Stimulated activated CD4-positive, alpha-beta T cell treated with anti-CD3 and anti-CD28 coated beads, Interleukin-2, amount 100 ng/mL, for 48 hours (primary cell): ENCODE results near the gene INTS7.

Source experiments
- DNase-seq, 2 donors: peaks; one replicate each; pipeline ENCODE4 v3.0.0-alpha.2; 2020

INTS7 gene, protein sequence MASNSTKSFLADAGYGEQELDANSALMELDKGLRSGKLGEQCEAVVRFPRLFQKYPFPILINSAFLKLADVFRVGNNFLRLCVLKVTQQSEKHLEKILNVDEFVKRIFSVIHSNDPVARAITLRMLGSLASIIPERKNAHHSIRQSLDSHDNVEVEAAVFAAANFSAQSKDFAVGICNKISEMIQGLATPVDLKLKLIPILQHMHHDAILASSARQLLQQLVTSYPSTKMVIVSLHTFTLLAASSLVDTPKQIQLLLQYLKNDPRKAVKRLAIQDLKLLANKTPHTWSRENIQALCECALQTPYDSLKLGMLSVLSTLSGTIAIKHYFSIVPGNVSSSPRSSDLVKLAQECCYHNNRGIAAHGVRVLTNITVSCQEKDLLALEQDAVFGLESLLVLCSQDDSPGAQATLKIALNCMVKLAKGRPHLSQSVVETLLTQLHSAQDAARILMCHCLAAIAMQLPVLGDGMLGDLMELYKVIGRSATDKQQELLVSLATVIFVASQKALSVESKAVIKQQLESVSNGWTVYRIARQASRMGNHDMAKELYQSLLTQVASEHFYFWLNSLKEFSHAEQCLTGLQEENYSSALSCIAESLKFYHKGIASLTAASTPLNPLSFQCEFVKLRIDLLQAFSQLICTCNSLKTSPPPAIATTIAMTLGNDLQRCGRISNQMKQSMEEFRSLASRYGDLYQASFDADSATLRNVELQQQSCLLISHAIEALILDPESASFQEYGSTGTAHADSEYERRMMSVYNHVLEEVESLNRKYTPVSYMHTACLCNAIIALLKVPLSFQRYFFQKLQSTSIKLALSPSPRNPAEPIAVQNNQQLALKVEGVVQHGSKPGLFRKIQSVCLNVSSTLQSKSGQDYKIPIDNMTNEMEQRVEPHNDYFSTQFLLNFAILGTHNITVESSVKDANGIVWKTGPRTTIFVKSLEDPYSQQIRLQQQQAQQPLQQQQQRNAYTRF

DNA sequence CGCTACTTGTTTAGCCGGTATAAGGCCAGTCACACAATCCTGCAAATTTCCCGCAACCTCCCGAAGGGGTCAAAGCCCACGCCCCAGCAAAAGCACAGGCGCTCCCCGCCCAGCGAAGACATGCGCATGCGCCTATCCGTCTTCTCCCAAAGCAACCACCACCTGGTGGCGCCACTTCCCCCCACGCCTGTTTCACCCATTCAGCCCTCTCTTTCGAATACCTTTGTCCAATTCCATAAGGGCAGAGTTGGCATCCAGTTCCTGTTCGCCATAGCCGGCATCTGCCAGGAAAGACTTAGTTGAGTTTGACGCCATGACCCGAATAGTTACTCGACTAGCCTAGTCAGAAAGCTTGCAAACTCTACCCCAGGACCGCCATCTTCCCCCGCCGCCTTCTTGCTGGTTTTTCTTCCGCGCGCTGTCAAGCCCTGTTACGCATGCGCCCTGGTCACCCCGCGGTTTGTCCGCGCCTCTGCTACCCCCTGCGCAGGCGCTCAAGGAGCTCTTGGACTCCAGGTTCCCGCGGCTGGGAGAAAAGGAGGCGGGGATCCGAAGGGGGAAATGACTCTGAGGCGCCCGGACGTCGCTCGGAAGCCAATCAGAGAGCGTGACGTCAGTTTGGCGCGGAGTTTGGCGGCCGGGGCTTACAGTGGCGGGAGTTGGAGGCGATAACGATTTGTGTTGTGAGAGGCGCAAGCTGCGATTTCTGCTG lies at the start of gene INTS7, which contains the start of gene DTL:
INTS7 (minus strand) TSS at position 435 of the 712 bp plus-strand sequence; CDS start at position 315, 120 bp downstream.
DTL (plus strand) TSS at position 626 of the 712 bp plus-strand sequence. CDS start 143 bp downstream, outside the sequence.
- peak; percentile 96 for DNase-seq

GRCh38 chr1:212082765-212083406 lies 47.5 kb upstream of the INTS7 start:
- no peak for DNase-seq

GRCh38 chr1:212078826-212079225 lies 43.5 kb upstream of the INTS7 start:
- DNase-seq, result no peak

- no peak for DNase-seq
These were observed 41.7 kb upstream of the INTS7 start for GRCh38 chr1:212077028-212077427.

GRCh38 chr1:212074856-212075255 lies 39.5 kb upstream of the INTS7 start:
- no peak for DNase-seq

GRCh38 chr1:212074313-212074712 lies 39.0 kb upstream of the INTS7 start:
- no peak for DNase-seq

DNA sequence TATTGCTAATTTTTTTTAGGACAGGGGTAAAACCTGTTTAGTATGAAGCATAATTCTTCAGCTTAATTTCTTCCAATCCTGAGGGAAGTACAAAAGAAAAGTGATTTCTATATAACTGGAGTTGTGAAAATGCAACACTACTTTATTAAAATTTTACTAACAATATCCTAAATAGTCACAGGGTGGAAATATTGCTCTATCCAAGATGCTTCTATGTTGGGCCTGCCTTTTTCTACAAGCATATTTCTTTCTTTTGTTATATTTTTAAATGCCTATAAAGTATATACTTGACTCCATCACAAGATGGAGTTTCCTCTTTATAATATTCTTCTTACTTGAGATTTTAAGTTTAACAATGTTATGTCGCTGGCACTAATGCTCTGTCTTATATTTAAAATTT lies 38.1 kb upstream of the INTS7 start:
- no peak for DNase-seq

- no peak for DNase-seq
These were observed 36.7 kb upstream of the INTS7 start for GRCh38 chr1:212072047-212072446.

DNA sequence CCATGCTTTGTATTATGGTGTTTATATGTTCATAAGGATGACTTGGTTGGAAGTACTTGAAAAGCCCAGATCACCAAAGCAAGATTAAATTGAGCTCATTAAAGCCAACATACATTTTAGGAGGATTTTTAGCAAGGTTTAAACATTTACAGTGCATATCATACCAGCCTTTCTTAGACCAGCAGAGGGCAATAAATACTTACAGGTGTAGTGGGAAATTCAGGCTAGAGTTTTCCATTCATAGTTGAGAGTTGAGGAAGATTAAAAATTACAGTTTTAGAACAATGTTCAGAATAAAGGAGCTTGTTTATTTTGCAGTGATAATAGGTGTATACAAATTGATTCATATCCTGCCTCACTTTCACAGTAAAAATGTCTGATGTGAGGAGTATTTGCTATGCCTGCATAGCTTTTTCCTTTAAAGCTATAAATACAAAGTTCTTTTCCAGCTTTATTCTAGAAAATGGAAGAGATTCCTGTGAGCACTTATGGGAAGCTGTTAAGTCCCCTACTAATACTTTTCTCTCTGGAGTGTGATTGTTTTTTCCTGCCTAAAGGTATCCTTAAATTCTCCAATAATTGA lies 35.5 kb upstream of the INTS7 start:
- no peak for DNase-seq

- no peak for DNase-seq
These were observed 32.4 kb upstream of the INTS7 start for GRCh38 chr1:212067787-212068186.

GRCh38 chr1:212062832-212063438 lies 27.6 kb upstream of the INTS7 start:
- no peak for DNase-seq

GRCh38 chr1:212060632-212061472 lies 25.5 kb upstream of the INTS7 start:
- no peak for DNase-seq

DNA sequence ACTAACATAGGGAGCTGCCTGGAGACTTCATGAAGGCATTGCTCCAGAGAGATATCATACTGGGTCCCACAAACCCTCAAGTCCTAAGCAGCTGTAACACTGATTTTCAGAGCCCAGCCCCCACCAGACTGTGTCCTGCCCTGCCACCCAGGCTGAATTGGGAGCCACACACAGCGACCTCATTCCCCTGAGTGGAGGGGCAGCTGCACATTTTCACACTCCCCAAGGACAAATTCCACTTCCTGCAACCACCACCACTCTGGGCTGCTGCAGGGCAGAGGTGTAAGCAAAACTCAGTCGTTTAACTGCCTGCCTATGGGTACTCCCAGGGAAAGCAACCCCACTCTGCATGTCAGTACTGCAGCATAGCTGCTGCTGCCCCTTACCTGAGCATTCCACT lies 20.0 kb upstream of the INTS7 start:
- no peak for DNase-seq

GRCh38 chr1:212053993-212054392 lies 18.6 kb upstream of the INTS7 start:
- DNase-seq, result no peak

GRCh38 chr1:212045981-212046380 lies 10.6 kb upstream of the INTS7 start:
- no peak for DNase-seq

- DNase-seq, result no peak
These were observed 9.5 kb upstream of the INTS7 start for GRCh38 chr1:212044851-212045250.

DNA sequence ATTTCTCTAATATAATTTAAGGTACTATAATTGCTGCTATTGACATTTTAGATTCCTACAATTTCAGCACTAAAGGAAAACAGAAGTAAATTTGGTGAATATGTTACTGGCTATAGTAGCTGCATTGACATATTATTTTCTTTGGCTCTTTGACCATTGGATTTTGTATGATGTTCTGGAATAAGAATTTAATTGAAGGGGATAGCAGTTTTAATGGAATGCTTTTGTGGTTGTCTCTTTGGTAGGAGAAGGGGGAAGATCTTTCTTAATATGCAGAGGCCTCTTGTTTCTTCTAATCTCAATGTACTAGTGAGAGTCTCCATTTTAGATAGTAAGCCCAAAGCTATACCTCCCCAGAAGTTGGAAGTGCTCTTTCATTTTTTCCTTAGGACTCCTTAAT lies 7.1 kb upstream of the INTS7 start:
- no peak for DNase-seq

DNA sequence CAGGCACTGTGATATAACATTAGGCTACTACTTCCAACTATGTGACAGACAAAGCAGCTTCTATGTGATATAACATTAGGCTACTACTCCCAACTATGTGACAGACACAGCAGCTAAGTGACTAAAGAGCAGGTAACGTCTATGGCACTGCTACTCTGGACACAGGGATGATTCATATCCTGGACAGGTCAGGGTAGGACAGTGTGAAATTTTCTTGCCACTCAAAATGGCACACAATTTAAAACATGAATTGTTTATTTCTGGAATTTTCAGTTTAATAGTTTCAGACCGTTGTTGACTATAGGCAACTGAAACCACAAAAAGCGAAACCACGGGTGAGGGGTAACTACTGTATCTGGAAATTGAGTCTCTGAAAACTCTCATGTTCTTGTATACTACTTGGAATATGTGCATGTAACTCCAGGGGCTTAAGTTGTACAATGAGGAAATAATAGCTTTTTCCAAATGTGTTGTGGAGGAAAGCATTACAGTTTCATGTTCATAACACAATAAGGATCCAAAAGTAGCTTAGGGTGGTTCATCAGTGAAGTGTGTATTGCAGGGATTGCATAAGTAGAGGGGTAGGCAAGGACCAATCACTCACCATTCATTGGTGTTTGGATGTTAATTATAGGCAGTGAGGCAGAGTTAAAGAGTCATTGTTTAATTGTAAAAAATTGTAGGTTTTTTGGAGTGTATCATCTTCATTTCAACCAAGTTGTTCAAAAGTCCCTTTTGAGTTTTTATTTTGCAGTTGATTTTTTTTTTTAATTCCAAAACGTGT lies 5.5 kb upstream of the INTS7 start:
- no peak for DNase-seq

DNA sequence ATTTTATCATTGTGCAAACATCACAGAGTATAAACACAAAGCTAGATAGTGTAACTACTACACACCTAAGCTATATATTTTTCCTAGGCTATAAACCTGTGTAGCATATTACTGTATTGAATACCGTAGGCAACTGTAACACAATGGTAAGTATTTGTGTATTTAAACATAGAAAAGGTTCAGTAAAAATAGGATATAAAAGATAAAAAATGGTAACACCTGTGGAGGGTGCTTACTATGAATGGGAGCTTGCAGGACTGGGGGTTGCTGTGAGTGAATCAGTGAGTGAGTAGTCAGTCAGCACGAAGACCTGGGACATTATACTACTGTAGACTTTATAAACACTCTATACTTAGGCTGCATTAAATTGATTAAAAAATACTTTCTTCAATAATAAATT lies 4.3 kb upstream of the INTS7 start:
- no peak for DNase-seq

DNA sequence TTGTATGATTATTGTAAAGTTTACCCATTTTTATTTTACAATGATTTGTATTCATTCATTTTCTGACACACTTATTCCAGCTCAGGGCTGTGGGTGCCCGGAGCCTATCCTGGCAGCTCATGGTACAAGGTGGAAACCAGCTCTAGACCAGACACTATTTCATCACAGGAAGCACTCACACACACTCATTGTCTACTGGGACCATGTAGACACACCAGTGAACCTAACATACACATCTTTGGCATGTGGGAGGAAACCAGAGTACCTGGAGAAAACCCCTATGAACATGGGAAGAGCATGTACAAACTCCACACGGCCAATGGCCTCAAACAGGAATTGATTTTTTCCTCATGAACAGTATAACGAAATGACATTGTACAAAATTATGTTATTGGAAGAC lies 2.5 kb upstream of the INTS7 start:
- DNase-seq, result no peak
